ENCODE results near the gene HCCS. TPM values are rescaled to one million over a fixed set of nuclear protein-coding genes. Genes with fewer than 3 reads are reported as not detected.
"Not testable (repeated sequence)": the region's sequence is repeated elsewhere in the genome, so short reads cannot be mapped to it uniquely, and the experiment has no call there.

HCCS gene
- total RNA-seq, 1 donor from 2014 or later = 18.0 TPM

GRCh38 chrX:11123087-11123486 lies 12.0 kb downstream of the HCCS start:
- intact Hi-C loops (cut with micrococcal nuclease) = not testable (repeated sequence)

GRCh38 chrX:11124112-11124511 lies 13.0 kb downstream of the HCCS start:
- intact Hi-C loops (cut with micrococcal nuclease) = no loop called here

GRCh38 chrX:11125060-11125459 lies 13.9 kb downstream of the HCCS start:
- intact Hi-C loops (cut with micrococcal nuclease) = no loop called here

DNA sequence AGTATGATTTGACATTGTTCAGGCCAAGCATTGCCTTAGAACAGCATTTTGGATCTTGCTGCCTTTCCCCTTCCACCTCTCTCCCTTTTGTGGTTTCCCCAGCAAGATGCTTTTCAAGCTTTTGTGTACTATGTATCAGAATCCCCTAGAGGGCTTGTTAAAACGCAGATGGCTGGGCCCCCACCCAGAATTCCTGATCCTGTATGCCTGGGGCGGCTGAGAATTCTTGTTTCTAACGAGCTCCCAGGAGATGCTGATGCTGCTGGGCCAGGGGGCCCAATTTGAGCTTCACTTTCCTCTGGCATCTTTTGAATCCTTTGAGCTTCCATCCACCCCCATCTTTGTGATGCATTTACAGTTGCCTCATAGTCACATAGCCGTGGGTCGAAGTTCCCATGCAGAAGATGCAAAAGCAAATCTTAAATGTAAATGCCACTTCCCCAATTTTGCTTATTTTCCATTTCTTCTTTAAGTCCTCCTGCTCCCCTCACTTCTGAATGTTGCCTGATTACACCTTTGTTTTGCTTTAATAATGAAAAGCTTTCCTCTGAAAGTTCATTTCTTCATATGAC lies 18.5 kb downstream of the HCCS start:
- intact Hi-C loops (cut with micrococcal nuclease) = no loop called here

DNA sequence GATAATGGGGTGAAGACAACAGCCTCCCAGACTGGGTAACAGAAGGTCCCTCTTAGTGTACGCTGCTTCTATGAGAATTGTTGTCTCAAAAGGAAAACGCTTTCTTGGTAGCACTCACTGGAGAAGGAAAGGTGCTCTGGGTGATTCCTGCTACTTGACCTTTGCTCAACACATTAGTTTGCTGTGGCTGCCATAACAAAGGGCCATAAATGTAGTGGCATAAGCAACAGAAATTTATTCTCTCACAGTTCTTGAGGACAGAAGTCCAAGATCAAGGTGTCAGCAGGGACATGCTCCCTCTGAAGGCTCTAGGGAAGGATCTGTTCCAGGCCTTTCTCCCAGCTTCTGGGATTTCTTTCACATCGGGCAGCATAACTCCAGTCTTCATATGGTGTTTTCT lies 19.0 kb downstream of the HCCS start:
- intact Hi-C loops (cut with micrococcal nuclease) = no loop called here

DNA sequence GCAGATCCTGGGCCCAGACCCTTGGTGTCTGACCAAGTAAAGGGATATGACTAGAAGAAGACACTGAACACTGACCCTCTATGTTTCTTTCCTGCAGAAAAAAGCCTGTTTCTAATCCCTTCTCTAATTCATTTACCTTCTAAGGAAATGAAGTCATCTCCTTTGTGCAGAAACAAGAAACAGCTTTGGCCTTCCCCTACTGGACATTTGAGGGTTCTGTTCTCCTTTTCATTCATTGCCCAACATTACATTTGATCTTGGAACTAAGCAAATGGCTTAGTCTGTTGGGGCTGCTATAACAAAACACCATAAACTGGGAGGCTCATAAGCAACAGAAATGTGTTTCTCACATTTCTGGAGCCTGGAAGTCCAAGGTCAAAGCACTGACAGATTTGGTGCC lies 20.0 kb downstream of the HCCS start:
- intact Hi-C loops (cut with micrococcal nuclease) = no loop called here

DNA sequence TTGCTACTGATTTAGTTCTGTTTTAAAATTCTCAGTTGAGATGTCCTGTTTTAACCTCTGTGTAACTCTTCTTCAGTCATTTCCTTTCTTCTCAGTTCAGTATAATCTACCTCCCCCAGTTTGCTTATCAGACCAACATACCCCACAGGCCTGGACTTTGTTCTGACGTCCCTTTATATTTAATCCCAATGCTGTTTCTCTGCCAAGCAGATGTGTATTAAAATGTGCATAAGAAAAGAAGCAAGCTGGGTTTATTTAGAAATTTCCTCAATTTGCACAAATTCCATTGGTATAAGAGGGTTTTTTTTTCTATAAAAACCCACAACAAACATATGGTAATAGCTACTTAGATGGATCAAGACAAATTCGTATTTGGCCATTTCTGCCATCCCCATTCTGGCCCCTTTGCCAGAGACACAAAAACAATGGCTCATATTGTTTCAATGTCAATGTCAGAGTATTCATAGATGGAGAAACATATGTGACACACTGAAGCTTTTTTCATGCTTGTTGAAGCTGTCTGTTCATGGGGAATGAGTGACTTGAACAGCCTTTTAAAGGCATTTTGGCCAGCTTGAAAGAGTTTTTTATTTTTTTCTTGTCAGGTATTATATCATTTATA lies 24.5 kb downstream of the HCCS start:
- intact Hi-C loops (cut with micrococcal nuclease) = no loop called here

DNA sequence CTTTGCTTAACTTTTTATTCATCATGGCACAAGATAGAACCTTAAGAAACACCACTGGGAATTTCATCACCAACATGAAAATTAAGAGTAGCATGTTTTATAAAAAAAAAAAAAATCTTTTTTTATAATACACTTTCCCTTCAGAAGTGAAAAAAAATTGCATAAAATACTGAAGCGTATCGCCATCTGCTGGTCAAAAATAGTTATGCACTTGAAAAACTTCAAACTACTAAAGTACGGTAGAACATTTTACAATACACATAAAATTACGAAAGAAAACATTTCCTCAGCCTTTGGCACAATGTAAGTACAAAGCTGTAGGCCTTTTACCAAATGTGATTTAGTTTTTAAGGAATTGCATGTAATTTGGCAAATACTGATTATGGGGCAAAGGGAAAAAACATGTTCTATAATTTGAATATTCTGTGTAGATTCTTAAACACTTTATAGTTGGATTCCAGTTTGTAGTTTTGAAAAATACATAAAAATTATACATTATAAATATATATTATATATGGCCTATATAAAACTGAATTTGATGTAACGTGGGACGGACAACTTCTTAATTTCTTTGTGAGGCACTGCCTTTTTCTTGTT lies 26.5 kb downstream of the HCCS start:
- intact Hi-C loops (cut with micrococcal nuclease) = loop anchor here (2.0 kb wide), 1 partner anchor 949 kb away; no protein-coding TSS in a partner anchor

DNA sequence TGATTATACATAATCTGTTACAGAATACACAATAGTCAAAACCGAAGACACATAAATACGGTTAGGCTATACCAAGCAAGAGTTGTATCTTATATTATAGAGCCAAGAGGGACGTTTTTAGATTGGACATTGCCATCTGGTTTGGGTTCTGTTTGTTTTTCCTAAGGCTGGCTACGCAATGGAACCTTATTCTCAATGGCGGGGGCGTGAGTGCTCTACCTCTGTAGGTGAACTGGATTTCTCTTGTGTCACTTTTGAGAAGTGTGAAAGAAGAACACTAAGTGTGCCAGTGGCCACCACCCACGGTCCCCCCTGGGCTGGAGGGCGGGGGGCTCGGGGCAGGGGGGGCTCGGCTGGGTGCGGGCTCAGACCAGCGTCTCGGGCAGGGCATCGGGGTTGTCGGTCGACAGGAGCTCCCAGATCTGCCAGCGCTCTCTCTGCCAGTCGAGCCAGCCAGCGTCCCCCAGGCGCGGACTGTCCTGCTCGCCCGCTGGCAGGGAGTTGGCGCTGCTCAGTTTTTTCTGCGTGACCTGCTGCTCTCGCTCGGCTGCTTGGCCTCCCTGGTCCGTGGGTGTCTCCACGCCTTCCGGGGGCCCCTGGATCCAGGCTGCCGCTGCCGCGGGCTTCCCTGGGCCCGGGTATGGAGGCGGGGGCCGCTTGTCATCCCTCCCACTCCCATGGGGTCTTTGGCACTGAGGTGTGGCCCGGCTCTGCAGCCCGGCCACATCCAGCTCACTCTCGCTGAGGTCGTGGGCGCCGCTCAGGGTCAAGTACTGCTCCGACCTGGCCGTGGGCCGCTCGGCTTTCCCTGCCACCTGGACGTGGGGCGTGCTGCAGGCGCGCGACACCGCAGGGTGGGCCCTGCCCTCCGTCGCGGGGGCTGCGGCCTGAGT lies 27.6 kb downstream of the HCCS start:
- intact Hi-C loops (cut with micrococcal nuclease) = loop anchor here (2.0 kb wide), 1 partner anchor 950 kb away; no protein-coding TSS in a partner anchor

- intact Hi-C loops (cut with micrococcal nuclease) = loop anchor here (10.0 kb wide), 2 partner anchors 391 to 631 kb away; no protein-coding TSS in a partner anchor
Observed at GRCh38 chrX:11143931-11144678, 33.0 kb downstream of the HCCS start.

DNA sequence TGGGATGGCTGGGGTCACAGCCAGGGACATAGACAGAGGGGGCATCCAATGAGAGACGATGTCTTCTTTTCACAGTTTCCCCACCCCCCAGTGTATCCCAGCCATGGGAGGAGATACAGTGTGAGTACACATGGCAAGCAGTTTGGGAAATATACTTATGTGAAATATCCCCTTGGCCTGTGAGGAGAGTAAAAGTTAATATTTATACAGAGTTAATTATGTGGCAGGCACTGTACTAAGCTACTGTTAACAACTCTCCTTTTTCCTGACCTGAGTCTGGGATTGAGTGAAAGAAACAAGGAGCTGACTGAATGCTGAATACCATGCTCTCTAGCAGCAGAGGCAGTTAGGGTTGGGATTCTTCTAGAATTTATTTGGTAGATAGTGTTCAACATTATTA lies 35.3 kb downstream of the HCCS start:
- intact Hi-C loops (cut with micrococcal nuclease) = loop anchor here (10.0 kb wide), 2 partner anchors 388 to 628 kb away; no protein-coding TSS in a partner anchor

- intact Hi-C loops (cut with micrococcal nuclease) = loop anchor here (10.0 kb wide), 2 partner anchors 386 to 626 kb away; no protein-coding TSS in a partner anchor
Observed at GRCh38 chrX:11148401-11148800, 37.3 kb downstream of the HCCS start.

DNA sequence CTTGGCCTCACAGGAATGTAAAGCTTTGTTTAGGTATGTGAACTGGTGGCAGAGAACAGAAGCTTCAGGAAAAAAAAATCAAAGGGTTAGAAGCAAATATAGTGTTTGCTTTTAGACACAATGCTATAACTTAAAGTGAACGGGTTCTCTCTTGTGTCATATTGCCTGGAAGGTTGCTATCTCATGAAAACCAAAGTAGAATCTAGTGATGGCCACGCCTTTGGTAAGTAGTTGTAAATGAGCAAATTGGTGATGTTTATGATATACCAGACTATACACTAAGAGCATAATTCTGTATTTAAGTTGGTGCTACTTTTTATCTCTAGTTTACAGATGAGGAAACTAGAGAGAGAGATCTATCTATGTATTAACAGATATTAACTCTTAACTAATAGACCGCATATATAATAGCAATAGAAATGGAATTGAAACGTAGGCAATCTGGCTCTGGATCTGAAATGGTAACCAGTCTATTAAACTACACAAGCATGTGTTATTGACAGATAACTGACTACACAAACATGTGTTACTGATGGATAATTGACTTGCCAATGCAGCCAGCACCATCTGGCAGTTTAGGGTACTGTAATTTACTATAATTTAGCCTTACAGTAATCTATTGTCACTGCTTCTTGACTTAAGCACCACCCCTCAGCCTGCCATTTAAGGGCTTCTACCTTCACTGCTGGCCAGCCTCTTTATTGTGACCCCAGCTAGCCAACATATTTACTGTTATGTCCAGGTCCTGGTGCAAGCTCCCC lies 40.8 kb downstream of the HCCS start:
- intact Hi-C loops (cut with micrococcal nuclease) = no loop called here

DNA sequence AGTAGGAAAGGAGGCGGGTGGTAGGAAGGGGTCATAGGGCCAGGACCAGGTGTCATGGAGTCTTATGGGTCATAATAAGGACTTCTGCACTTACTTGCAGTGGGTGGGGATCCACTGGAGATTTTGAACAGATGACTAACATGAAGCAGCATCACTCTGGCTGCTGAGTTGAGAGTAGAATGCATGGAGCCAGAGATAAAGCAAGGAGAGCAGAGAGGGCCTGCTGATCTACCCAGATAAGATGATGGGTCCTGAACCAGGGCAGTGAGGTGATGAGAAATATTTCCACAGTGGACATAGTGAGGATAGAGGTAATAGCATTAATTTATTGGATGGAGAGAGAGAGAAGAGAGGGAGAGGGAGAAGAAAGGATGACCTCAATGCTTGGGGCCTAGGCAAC lies 48.0 kb downstream of the HCCS start:
- intact Hi-C loops (cut with micrococcal nuclease) = no loop called here

GRCh38 chrX:11164433-11164832 lies 53.3 kb downstream of the HCCS start:
- intact Hi-C loops (cut with micrococcal nuclease) = no loop called here

DNA sequence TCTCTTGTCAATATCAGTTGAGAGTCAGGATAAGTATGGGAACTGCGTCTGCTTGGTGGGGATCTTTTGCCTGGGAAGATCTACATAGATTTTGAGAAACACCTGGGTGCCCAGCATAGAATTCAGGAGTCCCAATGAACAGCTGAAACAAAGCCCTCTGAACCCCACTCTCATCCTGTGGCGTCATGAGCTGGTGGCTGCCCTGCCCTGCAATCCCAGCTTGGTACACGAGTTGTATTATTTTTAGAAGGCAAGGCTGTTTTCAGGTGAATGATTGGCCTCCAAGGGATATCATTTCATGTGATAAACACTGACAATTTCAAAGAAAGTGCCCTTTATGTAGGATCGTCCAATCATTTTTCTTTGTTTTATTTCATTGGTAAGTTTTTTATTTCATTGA lies 60.8 kb downstream of the HCCS start:
- intact Hi-C loops (cut with micrococcal nuclease) = no loop called here

DNA sequence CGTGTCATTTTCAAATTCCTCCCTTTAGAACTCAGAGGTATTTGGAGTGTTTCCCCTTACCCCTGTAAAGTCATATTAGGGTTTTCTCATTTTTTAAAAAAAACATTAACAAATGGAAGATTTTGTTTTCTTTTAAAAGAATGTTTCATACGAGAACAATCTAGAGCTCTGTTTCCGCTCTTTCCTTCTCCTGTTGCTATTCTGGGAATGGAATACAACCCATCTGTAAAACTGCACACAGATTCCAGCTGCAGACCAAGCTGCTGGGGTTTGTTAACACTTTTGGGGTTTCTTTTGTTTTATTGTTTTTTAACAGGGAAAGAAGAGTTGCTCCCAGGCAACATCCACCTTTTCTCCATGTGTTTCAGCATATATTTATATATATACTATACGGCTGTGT lies 61.3 kb downstream of the HCCS start:
- intact Hi-C loops (cut with micrococcal nuclease) = no loop called here
